ENCODE measurements around the gene DSCAML1.
"Not testable (repeated sequence)": the region's sequence is repeated elsewhere in the genome, so short reads cannot be mapped to it uniquely, and the experiment has no call there.

The DSCAML1 gene

GRCh38 chr11:117814766-117815261 is 17.8 kb upstream of the DSCAML1 start:
- Histone ChIP-seq H3K4me1 (ENCODE audit: control insufficient read depth, insufficient read depth, low read length) (peaks cover 10% of the 10 kb centered on the region), H3K9ac (ENCODE audit: low read length) (no peak overlapping the region), H3K36me3 (ENCODE audit: control insufficient read depth, insufficient read depth, low read length, severe bottlenecking) (no peaks in the 10 kb centered on the region), H3K4me3 (ENCODE audit: low read length) (no peak overlapping the region), H3K27me3 (replicated peaks; ENCODE audit: control insufficient read depth, insufficient read depth, low read length) (no peaks in the 10 kb centered on the region), H3K9me3 (ENCODE audit: control insufficient read depth, low read length) (no peaks in the 10 kb centered on the region)
- DNase-seq (ENCODE audit: low read depth) = no peak

GRCh38 chr11:117814204-117814765 is 17.3 kb upstream of the DSCAML1 start:
- H3K27me3 ChIP-seq (replicated peaks; ENCODE audit: control insufficient read depth, insufficient read depth, low read length) = no peaks in the 10 kb centered on the region

GRCh38 chr11:117810056-117810451 is 13.0 kb upstream of the DSCAML1 start:
- H3K9me3 ChIP-seq (ENCODE audit: control insufficient read depth, low read length); DNase-seq (ENCODE audit: low read depth); H3K9ac ChIP-seq (ENCODE audit: low read length); H3K4me3 ChIP-seq (ENCODE audit: low read length); H3K36me3 ChIP-seq (ENCODE audit: control insufficient read depth, insufficient read depth, low read length, severe bottlenecking): not testable (repeated sequence)
- H3K27me3 ChIP-seq (replicated peaks; ENCODE audit: control insufficient read depth, insufficient read depth, low read length) = peaks cover 24% of the 10 kb centered on the region
- peaks cover 15% of the 10 kb centered on the region for H3K4me1 ChIP-seq (ENCODE audit: control insufficient read depth, insufficient read depth, low read length)

More at GRCh38 chr11:117814204-117814765, 17.3 kb upstream of the DSCAML1 start:
- H3K9ac ChIP-seq (ENCODE audit: low read length) = no peak overlapping the region
- no peaks in the 10 kb centered on the region for H3K36me3 ChIP-seq (ENCODE audit: control insufficient read depth, insufficient read depth, low read length, severe bottlenecking)
- no peaks in the 10 kb centered on the region for H3K9me3 ChIP-seq (ENCODE audit: control insufficient read depth, low read length)
- no peak overlapping the region for H3K4me3 ChIP-seq (ENCODE audit: low read length)
- H3K4me1 ChIP-seq (ENCODE audit: control insufficient read depth, insufficient read depth, low read length) = peaks cover 16% of the 10 kb centered on the region
- no peak for DNase-seq (ENCODE audit: low read depth)

DNA sequence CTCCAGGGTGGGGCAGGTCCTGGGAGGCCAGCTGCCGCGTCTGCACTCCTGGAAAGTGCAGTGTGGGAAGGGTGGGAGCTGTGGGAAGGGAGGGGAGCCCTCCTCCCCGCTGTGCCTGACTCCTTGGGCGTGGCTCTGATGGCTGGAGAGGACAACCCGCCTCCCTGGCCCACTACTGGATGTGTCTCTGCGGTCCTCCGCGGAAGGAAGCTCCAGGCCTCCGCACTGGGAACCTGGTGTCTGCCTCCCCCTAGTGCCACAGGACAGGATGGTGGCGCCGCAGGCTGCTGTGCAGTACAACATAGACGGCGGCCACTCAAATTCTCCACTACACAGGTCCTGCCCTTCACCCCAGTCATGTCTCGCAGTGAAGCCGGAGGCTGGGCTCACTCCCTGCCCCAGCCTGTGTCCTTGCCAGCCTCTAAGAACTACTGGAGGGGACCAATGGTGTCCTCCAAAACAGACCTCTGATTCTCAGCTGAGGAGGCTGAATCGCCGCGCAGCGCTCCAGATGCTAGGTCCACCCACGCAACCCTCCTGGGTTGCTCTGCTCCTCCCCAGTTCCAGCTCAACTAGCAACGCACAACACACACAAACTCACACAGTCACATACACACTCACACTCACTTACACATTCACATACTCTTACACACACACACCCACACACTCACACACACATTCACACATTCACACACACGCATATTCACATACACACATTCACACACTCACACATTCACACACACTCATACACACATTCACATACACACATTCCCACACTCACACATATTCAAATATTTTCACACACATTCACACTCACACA is 12.4 kb upstream of the DSCAML1 start:
- Histone ChIP-seq H3K4me3 (ENCODE audit: low read length) (peak overlapping the region; percentile 16), H3K9ac (ENCODE audit: low read length) (no peak overlapping the region), H3K36me3 (ENCODE audit: control insufficient read depth, insufficient read depth, low read length, severe bottlenecking) (no peaks in the 10 kb centered on the region), H3K9me3 (ENCODE audit: control insufficient read depth, low read length) (no peaks in the 10 kb centered on the region), H3K4me1 (ENCODE audit: control insufficient read depth, insufficient read depth, low read length) (peaks cover 15% of the 10 kb centered on the region), H3K27me3 (replicated peaks; ENCODE audit: control insufficient read depth, insufficient read depth, low read length) (peaks cover 24% of the 10 kb centered on the region)
- DNase-seq (ENCODE audit: low read depth) = peak; percentile 24

DNA sequence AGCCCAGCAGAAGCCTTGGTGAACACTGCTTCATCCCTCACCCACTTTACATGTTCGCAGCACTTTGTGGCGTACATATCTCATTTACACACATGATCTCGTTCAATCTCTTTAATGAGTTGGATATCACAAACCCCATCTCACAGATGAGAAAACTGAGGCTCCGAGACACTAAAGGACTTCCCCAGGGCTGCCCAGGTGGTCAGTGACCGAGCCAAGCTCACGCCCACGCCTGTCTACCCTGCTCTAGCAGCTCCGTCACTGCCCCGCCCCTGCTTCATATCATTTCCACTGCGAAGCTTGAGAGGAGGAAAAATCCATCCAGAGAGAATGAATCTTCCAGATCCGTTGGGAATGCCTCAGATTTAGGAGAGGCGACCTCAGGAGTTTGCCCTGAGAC is 11.8 kb upstream of the DSCAML1 start:
- no peak for DNase-seq (ENCODE audit: low read depth)
- H3K9ac ChIP-seq (ENCODE audit: low read length) = no peak overlapping the region
- H3K9me3 ChIP-seq (ENCODE audit: control insufficient read depth, low read length) = no peaks in the 10 kb centered on the region
- peaks cover 24% of the 10 kb centered on the region for H3K27me3 ChIP-seq (replicated peaks; ENCODE audit: control insufficient read depth, insufficient read depth, low read length)
- peak overlapping the region; percentile 16 for H3K4me3 ChIP-seq (ENCODE audit: low read length)
- H3K4me1 ChIP-seq (ENCODE audit: control insufficient read depth, insufficient read depth, low read length) = peaks cover 15% of the 10 kb centered on the region
- H3K36me3 ChIP-seq (ENCODE audit: control insufficient read depth, insufficient read depth, low read length, severe bottlenecking) = no peaks in the 10 kb centered on the region

DNA sequence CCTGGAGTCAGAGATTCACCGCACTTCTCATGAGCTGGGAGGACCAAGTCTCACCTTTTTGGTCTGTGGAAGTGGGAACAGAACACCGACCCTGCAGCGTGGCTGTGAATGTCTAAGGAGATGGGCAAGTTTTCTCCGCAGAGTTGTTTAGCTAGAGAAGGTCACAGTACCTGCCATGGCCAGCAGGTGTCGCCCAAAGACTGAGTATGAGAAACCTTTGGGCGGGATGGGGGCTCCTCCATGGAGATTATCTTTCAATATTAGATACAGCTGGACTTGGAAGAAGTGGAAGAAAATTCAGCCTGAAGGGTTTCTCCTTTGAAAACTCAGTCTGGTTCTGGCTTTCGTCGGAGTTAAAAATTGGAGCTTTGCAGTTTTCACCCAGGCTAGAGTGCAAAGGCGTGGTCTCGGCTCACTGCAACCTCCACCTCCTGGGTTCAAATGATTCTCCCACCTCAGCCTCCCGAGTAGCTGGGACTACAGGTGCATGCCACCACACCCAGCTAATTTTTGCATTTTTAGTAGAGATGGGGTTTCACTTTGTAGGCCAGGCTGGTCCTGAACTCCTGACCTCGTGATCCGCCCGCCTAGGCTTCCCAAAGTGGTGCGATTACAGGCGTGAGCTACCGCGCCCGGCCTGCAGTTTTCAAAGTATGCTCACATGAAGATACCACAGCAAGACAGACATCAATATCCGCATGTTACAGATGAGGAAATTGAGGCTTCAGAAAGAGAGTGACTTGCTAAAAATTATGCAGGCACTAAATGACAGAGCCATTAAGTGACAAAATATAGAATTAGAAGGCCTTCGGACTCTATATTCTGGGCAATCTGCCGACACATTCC is 10.7 kb upstream of the DSCAML1 start:
- no peak overlapping the region for H3K9ac ChIP-seq (ENCODE audit: low read length)
- H3K27me3 ChIP-seq (replicated peaks; ENCODE audit: control insufficient read depth, insufficient read depth, low read length) = peaks cover 26% of the 10 kb centered on the region
- peaks cover 15% of the 10 kb centered on the region for H3K4me1 ChIP-seq (ENCODE audit: control insufficient read depth, insufficient read depth, low read length)
- H3K36me3 ChIP-seq (ENCODE audit: control insufficient read depth, insufficient read depth, low read length, severe bottlenecking) = no peaks in the 10 kb centered on the region
- peak; percentile 86 for DNase-seq (ENCODE audit: low read depth)
- no peak overlapping the region for H3K4me3 ChIP-seq (ENCODE audit: low read length)
- no peaks in the 10 kb centered on the region for H3K9me3 ChIP-seq (ENCODE audit: control insufficient read depth, low read length)

DNA sequence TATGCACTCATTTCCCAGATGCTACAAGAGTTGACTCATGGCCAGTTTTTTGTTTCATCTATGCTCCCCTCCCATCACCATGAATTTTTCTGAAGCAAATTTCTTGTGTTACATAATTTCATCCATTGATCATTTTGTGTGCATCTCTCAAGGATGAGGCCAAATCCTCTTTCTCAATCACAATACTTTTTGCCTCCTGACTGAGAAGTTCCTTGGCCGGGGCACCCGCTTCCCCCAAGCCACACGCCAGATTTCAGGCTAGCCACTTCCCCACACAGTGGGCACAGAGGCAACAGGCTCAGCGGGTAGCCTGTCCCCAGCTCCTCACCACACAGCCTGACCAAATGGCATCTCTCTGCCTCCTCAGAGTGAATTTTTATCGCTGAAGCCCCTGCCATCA is 9.8 kb upstream of the DSCAML1 start:
- no peaks in the 10 kb centered on the region for H3K36me3 ChIP-seq (ENCODE audit: control insufficient read depth, insufficient read depth, low read length, severe bottlenecking)
- H3K9me3 ChIP-seq (ENCODE audit: control insufficient read depth, low read length) = no peaks in the 10 kb centered on the region
- peaks cover 15% of the 10 kb centered on the region for H3K4me1 ChIP-seq (ENCODE audit: control insufficient read depth, insufficient read depth, low read length)
- no peak overlapping the region for H3K9ac ChIP-seq (ENCODE audit: low read length)
- peaks cover 35% of the 10 kb centered on the region for H3K27me3 ChIP-seq (replicated peaks; ENCODE audit: control insufficient read depth, insufficient read depth, low read length)
- H3K4me3 ChIP-seq (ENCODE audit: low read length) = no peak overlapping the region
- DNase-seq (ENCODE audit: low read depth) = no peak

DNA sequence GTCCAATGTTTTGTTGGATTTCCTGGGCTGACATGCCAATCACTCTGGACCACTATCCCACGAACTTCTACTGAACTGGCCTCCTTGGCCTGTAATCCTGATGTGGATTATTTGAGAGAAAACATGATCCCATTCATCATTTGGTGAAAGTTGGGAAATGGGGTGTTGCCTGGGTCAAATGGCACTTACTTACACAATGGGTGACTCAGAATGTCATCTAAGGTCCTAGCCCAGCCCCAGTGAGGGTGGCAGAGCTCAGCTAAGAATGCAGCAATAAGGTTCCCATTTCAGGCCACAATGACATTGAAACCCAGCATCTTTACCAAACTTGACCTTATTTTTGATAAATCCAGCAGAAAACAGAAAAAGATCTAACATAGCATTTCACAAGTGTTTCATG is 8.0 kb upstream of the DSCAML1 start:
- H3K9ac ChIP-seq (ENCODE audit: low read length) = no peak overlapping the region
- no peaks in the 10 kb centered on the region for H3K9me3 ChIP-seq (ENCODE audit: control insufficient read depth, low read length)
- no peaks in the 10 kb centered on the region for H3K36me3 ChIP-seq (ENCODE audit: control insufficient read depth, insufficient read depth, low read length, severe bottlenecking)
- DNase-seq (ENCODE audit: low read depth) = no peak
- H3K27me3 ChIP-seq (replicated peaks; ENCODE audit: control insufficient read depth, insufficient read depth, low read length) = peaks cover 52% of the 10 kb centered on the region
- peaks cover 15% of the 10 kb centered on the region for H3K4me1 ChIP-seq (ENCODE audit: control insufficient read depth, insufficient read depth, low read length)
- no peak overlapping the region for H3K4me3 ChIP-seq (ENCODE audit: low read length)

GRCh38 chr11:117803896-117804295 is 6.9 kb upstream of the DSCAML1 start:
- no peak overlapping the region for H3K9ac ChIP-seq (ENCODE audit: low read length)
- no peak overlapping the region for H3K4me3 ChIP-seq (ENCODE audit: low read length)
- H3K9me3 ChIP-seq (ENCODE audit: control insufficient read depth, low read length) = no peaks in the 10 kb centered on the region
- DNase-seq (ENCODE audit: low read depth) = no peak
- peaks cover 5% of the 10 kb centered on the region for H3K4me1 ChIP-seq (ENCODE audit: control insufficient read depth, insufficient read depth, low read length)
- H3K36me3 ChIP-seq (ENCODE audit: control insufficient read depth, insufficient read depth, low read length, severe bottlenecking) = no peaks in the 10 kb centered on the region
- peaks cover 63% of the 10 kb centered on the region for H3K27me3 ChIP-seq (replicated peaks; ENCODE audit: control insufficient read depth, insufficient read depth, low read length)

- Histone ChIP-seq H3K4me3 (ENCODE audit: low read length) (no peak overlapping the region), H3K9me3 (ENCODE audit: control insufficient read depth, low read length) (no peaks in the 10 kb centered on the region), H3K4me1 (ENCODE audit: control insufficient read depth, insufficient read depth, low read length) (peaks cover 4% of the 10 kb centered on the region), H3K9ac (ENCODE audit: low read length) (no peak overlapping the region), H3K36me3 (ENCODE audit: control insufficient read depth, insufficient read depth, low read length, severe bottlenecking) (no peaks in the 10 kb centered on the region), H3K27me3 (replicated peaks; ENCODE audit: control insufficient read depth, insufficient read depth, low read length) (peaks cover 70% of the 10 kb centered on the region)
- no peak for DNase-seq (ENCODE audit: low read depth)
Observed at GRCh38 chr11:117799634-117800033, 2.6 kb upstream of the DSCAML1 start.

- no peak for DNase-seq (ENCODE audit: low read depth)
- Histone ChIP-seq H3K9me3 (ENCODE audit: control insufficient read depth, low read length) (no peaks in the 10 kb centered on the region), H3K4me3 (ENCODE audit: low read length) (no peak overlapping the region), H3K36me3 (ENCODE audit: control insufficient read depth, insufficient read depth, low read length, severe bottlenecking) (no peaks in the 10 kb centered on the region), H3K27me3 (replicated peaks; ENCODE audit: control insufficient read depth, insufficient read depth, low read length) (peaks cover 85% of the 10 kb centered on the region), H3K4me1 (ENCODE audit: control insufficient read depth, insufficient read depth, low read length) (peaks cover 4% of the 10 kb centered on the region), H3K9ac (ENCODE audit: low read length) (no peak overlapping the region)
Observed at GRCh38 chr11:117796456-117796871, 552 bp downstream of the DSCAML1 start.

Data from adipocyte (in vitro differentiated cells).